Adrenal gland (tissue), 5 donors: Measurements from ENCODE around the gene TRIOBP.

Source experiments
- CTCF ChIP-seq, 6 experiments: fragments of 450-650 bp in 4 of 6; fragments of 200-600 bp in 2 of 6; sonication (generic) in 1 of 6; IDR thresholded peaks; 1 replicate in 5 of 6; 2 replicates in 1 of 6; pipeline versions ENCODE4 v1.5.1 to v1.8.0; 2016 to 2021; ENCODE audit warnings: antibody characterized with exemption in 6 of 6, mild to moderate bottlenecking in 2 of 6, moderate library complexity in 1 of 6
- POLR2A ChIP-seq, 2 donors: fragments of 450-650 bp; IDR thresholded peaks; one replicate each; pipeline ENCODE4 v1.6.1; 2017; ENCODE audit warnings: antibody characterized with exemption in 2 of 2, mild to moderate bottlenecking in 2 of 2, moderate library complexity in 1 of 2
- donor health status: DM: no; HTN: no; CAD: no.

GRCh38 chr22:37662039-37662438, 34.8 kb upstream of the TRIOBP start:
- no peak for TF ChIP-seq CTCF (IDR thresholded peaks at IDR 0.05)
- TF ChIP-seq POLR2A (IDR thresholded peaks at IDR 0.05) = no peak
